NT2/D1 (cell line): ENCODE results near the gene TDRD15.

ENCODE experiments used
- SUZ12 ChIP-seq: IDR thresholded peaks from 2 replicates; pipeline ENCODE4 v1.6.1; 2011; ENCODE audit not compliant: insufficient read length, insufficient read depth; ENCODE audit errors: extremely low read depth
- YY1 ChIP-seq: IDR thresholded peaks from 2 replicates; pipeline ENCODE4 v1.6.1; 2011; ENCODE audit not compliant: insufficient read length, insufficient read depth
- ZNF274 ChIP-seq: IDR thresholded peaks from 2 replicates; pipeline ENCODE4 v1.6.1; 2011; ENCODE audit warnings: mild to moderate bottlenecking, low read depth, low read length

GRCh38 chr2:21111012-21111411, 12.8 kb upstream of the TDRD15 start:
- TF ChIP-seq YY1 = no peak
- TF ChIP-seq SUZ12 = no peak
- TF ChIP-seq ZNF274 = no peak
